ENCODE measurements around the gene FPGS. TPM values are rescaled to one million over a fixed set of nuclear protein-coding genes. Genes with fewer than 3 reads are reported as not detected.
A peak's percentile ranks its signal among the peaks of the same experiment; 100 is the strongest.

FPGS gene
- polyA plus RNA-seq, 3 donors: 21.3 to 28.5 (median 25.2) TPM

GRCh38 chr9:127812011-127812410, 9.3 kb downstream of the FPGS start:
- TF ChIP-seq CTCF (IDR thresholded peaks at IDR 0.05): no peak
- H3K9ac ChIP-seq (ENCODE audit: insufficient read depth, low read length, poor library complexity, severe bottlenecking): no peak overlapping the region
- no peak overlapping the region for H3K4me2 ChIP-seq (replicated peaks; ENCODE audit: extremely low read depth, low read length, poor library complexity, severe bottlenecking)
- H3K4me1 ChIP-seq (ENCODE audit: control insufficient read depth in 1 of 2, insufficient read depth in 2 of 2, low read length in 2 of 2): no peaks in the 10 kb centered on the region
- Mint-ChIP-seq H3K4me3 (no peak overlapping the region), H3K4me1 (peaks cover 3% of the 10 kb centered on the region), H3K36me3 (peaks cover 52 to 70% of the 10 kb centered on the region in 2 donors), H3K9me3 (no peaks in the 10 kb centered on the region), H3K27ac (peak overlapping the region in 1 of 7 donors; percentile 60), H3K27me3 (ENCODE audit: low read depth in 3 of 3) (peaks cover 0 to 3% (median 1%) of the 10 kb centered on the region in 3 donors)
- intact Hi-C loops (cut with micrococcal nuclease): no loop called here
- DNase-seq: peak in 2 of 3 donors; percentile 21 to 42
- no peaks in the 10 kb centered on the region for H3K9me3 ChIP-seq (replicated peaks in 1 of 2; ENCODE audit: control insufficient read depth in 1 of 2, insufficient read depth in 1 of 2, low read length in 2 of 2)
- no peak overlapping the region for H2AFZ ChIP-seq (ENCODE audit: insufficient read depth, low read depth, low read length, poor library complexity, severe bottlenecking)
- no peak overlapping the region for H3K27ac ChIP-seq (ENCODE audit: low read depth in 1 of 2, low read length in 2 of 2)
- H3K36me3 ChIP-seq (replicated peaks in 1 of 2; ENCODE audit: control insufficient read depth in 1 of 2, insufficient read depth in 2 of 2, low read length in 2 of 2): peaks cover 68 to 80% of the 10 kb centered on the region in 2 donors
- H3K79me2 ChIP-seq (ENCODE audit: insufficient read depth, low read length): no peaks in the 10 kb centered on the region
- WGBS (ENCODE audit: insufficient coverage): 100% methylated on average over 1 of the region's 6 CpGs
- no peaks in the 10 kb centered on the region for H3K27me3 ChIP-seq (ENCODE audit: control insufficient read depth in 2 of 2, insufficient read depth in 2 of 2, low read length in 2 of 2)
- H3K4me3 ChIP-seq (replicated peaks in 1 of 3; ENCODE audit: low read depth in 2 of 3, low read length in 3 of 3): no peak overlapping the region
- H4K20me1 ChIP-seq (ENCODE audit: insufficient read depth, low read length): no peaks in the 10 kb centered on the region

- H3K9ac ChIP-seq (ENCODE audit: insufficient read depth, low read length, poor library complexity, severe bottlenecking): no peak overlapping the region
- no peaks in the 10 kb centered on the region for H3K27me3 ChIP-seq (ENCODE audit: control insufficient read depth in 2 of 2, insufficient read depth in 2 of 2, low read length in 2 of 2)
- TF ChIP-seq CTCF (IDR thresholded peaks at IDR 0.05): no peak
- H3K79me2 ChIP-seq (ENCODE audit: insufficient read depth, low read length): no peaks in the 10 kb centered on the region
- H3K9me3 Mint-ChIP-seq: no peaks in the 10 kb centered on the region
- H3K4me1 Mint-ChIP-seq: peaks cover 3% of the 10 kb centered on the region
- peak overlapping the region in 1 of 7 donors; percentile 66 for H3K27ac Mint-ChIP-seq
- peaks cover 52 to 70% of the 10 kb centered on the region in 2 donors for H3K36me3 Mint-ChIP-seq
- peaks cover 0 to 4% (median 1%) of the 10 kb centered on the region in 3 donors for H3K27me3 Mint-ChIP-seq (ENCODE audit: low read depth in 3 of 3)
- H3K4me3 Mint-ChIP-seq: no peak overlapping the region
- WGBS (ENCODE audit: insufficient coverage): 93% methylated on average over 17 of the region's 19 CpGs
- peak overlapping the region in 1 of 2 donors; percentile 14 for H3K27ac ChIP-seq (ENCODE audit: low read depth in 1 of 2, low read length in 2 of 2)
- no peak overlapping the region for H2AFZ ChIP-seq (ENCODE audit: insufficient read depth, low read depth, low read length, poor library complexity, severe bottlenecking)
- no peak overlapping the region for H3K4me3 ChIP-seq (replicated peaks in 1 of 3; ENCODE audit: low read depth in 2 of 3, low read length in 3 of 3)
- H3K4me2 ChIP-seq (replicated peaks; ENCODE audit: extremely low read depth, low read length, poor library complexity, severe bottlenecking): no peak overlapping the region
- H3K4me1 ChIP-seq (ENCODE audit: control insufficient read depth in 1 of 2, insufficient read depth in 2 of 2, low read length in 2 of 2): no peaks in the 10 kb centered on the region
- H3K36me3 ChIP-seq (replicated peaks in 1 of 2; ENCODE audit: control insufficient read depth in 1 of 2, insufficient read depth in 2 of 2, low read length in 2 of 2): peaks cover 67 to 80% of the 10 kb centered on the region in 2 donors
- intact Hi-C loops (cut with micrococcal nuclease): no loop called here
- no peaks in the 10 kb centered on the region for H4K20me1 ChIP-seq (ENCODE audit: insufficient read depth, low read length)
- no peak for DNase-seq
- H3K9me3 ChIP-seq (replicated peaks in 1 of 2; ENCODE audit: control insufficient read depth in 1 of 2, insufficient read depth in 1 of 2, low read length in 2 of 2): no peaks in the 10 kb centered on the region
Observed at GRCh38 chr9:127812936-127813675, 10.4 kb downstream of the FPGS start.

Data from CD14-positive monocyte (primary cell).